NCI-H146 treated with DMSO at 0.1 percent for 48 hours (cell line): ENCODE measurements around the gene EMILIN3.

Experiments used
- DNase-seq: peaks from one replicate; lab custom pipeline; 2025; ENCODE audit not compliant: unreplicated experiment; lab: John Stamatoyannopoulos, UW

Gene EMILIN3

GRCh38 chr20:41348430-41349172 is 18.0 kb downstream of the EMILIN3 start:
- DNase-seq, result no peak

GRCh38 chr20:41347523-41348429 is 18.8 kb downstream of the EMILIN3 start:
- no peak for DNase-seq

DNA sequence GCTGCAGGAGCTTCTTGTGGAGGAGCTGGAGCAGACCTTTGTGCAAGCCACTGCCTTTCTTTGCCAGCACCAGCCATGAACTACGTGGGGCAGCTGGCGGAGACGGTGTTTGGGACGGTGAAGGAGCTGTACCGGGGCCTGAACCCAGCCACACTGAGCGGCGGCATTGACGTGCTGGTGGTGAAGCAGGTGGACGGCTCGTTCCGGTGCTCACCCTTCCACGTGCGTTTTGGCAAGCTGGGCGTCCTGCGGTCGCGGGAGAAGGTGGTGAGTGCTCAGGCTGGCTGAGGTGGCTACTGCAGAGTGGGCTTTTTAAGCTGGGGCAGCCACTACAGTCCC is 20.9 kb downstream of the EMILIN3 start:
- no peak for DNase-seq

- no peak for DNase-seq
Observed at GRCh38 chr20:41344938-41345728, 21.5 kb downstream of the EMILIN3 start.

GRCh38 chr20:41344477-41344876 is 22.1 kb downstream of the EMILIN3 start:
- no peak for DNase-seq

- DNase-seq, result no peak
Observed at GRCh38 chr20:41342474-41343464, 23.8 kb downstream of the EMILIN3 start.

GRCh38 chr20:41340327-41341055 is 26.1 kb downstream of the EMILIN3 start, which contains the start of gene LPIN3:
Gene LPIN3 (plus strand): TSS chr20:41340821. CDS start chr20:41345804, 4,983 bp downstream.
- peak; percentile 87 for DNase-seq

DNA sequence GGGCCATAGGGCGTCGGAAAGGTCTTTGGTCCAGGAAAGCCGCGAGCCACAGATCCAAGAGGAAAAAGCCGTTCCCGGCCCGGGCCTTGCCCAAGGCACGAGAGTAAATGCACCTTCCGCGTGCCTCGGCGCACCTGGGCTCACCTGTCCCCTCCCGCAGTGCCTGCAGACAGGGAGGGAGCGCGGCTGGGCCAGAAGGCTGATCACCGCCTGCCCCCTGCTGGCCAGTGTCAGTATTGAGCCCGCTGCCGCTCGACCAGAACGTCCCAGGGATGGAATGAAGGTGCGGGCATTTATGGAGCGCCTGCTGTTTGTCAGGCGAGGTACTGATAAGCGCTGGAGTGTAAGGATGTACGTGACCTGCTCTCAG is 26.7 kb downstream of the EMILIN3 start:
- peak; percentile 78 for DNase-seq

GRCh38 chr20:41336711-41337492 is 29.7 kb downstream of the EMILIN3 start:
- no peak for DNase-seq

DNA sequence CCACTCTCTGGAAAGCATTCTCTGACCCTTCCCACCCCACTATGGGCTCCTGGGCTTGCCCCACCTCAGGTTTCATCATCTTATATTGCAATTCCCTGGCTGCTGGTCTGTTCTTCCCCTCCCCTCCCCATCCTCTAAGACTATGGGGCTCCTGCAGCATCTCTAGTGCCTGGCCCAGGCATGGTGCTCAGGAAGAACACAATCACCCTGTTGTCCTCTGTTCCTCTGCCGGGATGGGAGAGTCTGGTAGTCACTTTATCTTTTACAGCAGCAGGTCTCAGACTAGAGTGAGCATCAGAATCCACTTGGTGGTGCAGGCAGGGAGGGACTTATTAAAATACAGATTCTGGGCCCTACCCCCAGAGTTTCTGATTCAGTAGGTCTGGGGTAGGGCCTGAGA is 31.0 kb downstream of the EMILIN3 start:
- no peak for DNase-seq

GRCh38 chr20:41334443-41335421 is 31.9 kb downstream of the EMILIN3 start:
- no peak for DNase-seq

GRCh38 chr20:41334036-41334435 is 32.6 kb downstream of the EMILIN3 start:
- no peak for DNase-seq

DNA sequence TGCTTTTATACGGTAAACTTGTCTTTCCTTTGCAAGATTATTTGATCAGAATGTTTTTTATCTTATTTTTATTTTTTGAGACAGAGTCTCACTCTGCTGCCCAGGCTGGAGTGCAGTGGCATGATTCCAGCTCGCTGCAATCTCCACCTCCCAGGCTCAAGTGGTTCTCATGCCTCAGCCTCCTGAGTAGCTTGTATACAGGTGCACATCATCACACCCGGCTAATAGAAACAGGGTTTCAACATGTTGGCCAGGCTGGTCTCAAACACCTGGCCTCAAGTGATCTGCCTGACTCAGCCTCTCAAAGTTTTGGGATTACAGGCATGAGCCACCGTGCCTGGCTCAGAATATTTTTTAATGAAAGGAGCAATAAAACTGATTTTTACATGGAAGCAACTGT is 34.9 kb downstream of the EMILIN3 start:
- no peak for DNase-seq

GRCh38 chr20:41330941-41331340 is 35.7 kb downstream of the EMILIN3 start:
- DNase-seq, result no peak

DNA sequence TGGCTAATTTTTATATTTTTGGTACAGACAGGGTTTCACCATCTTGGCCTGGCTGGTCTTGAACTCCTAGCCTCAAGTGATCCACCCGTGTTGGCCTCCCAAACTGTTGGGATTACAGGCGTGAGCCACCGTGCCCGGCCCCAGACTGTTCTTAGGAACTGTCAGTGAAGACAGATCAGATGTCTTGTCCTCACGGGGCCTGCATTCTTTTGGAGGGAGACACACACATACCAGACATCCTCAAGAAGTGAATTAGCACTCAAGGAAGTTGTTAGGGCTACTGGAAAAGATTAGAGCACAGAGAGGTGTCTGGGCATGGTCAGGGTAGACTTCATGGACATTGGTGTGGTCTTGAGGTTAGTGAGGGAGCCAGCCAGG is 36.3 kb downstream of the EMILIN3 start:
- no peak for DNase-seq

DNA sequence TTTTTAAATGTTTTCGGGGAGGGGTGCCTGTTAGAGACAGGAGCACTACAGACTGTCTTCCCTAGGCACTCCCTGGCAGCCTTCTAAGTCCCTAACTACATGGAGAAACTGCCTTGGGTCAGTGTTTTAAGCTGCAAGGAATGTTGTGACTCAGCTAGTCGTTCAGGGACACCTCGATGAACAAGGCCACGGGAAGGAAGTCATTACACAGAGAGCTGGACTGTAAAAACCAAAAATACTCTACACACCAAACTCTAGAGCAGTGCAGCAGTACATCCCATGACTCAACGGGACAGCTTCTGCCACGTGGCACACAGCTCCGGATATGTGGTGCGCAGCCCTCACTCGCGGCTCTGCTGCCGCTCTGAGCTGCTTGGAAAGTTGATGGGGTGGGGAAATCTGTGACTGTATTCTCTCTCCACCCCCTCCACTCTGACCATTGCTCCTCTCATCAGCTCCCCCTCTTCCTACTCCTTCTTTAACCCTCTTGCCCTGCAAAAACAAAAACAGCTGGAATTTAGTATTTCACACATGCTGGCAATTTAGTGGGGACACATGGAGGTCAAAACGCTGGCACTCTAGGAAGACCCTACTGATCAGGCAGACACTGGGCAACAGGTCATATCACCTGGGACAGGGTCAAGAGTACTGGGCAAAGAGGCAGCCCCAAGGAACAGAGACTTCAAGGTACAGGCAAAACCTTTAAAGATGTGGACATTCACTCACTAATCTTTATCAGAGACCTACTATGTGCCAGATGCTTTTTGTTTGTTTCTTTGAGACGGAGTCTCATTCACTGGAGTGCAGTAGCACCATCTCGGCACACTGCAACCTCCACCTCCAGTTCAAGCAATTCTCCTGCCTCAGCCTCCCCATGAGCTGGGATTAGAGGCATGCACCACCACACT is 36.9 kb downstream of the EMILIN3 start:
- no peak for DNase-seq

DNA sequence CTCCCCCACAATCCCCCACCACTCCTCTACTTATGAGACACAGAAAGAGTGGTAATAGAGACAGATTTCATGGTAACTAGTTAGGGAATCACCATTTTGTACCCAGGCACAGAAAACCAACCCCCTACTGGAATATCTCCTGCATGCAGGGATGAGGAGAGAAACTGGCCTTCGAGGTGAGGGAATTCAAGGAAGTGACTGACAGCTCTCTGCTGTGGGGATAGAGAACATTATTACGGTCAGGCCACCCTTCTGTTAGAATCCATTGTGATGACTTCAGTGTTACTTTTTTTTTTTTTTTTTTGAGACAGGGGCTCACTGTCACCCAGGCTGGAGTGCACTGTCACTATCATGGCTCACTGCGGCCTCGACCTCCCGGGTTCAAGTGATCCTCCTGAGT is 39.4 kb downstream of the EMILIN3 start:
- no peak for DNase-seq
